ENCODE data around the gene TBC1D10B.

DNA sequence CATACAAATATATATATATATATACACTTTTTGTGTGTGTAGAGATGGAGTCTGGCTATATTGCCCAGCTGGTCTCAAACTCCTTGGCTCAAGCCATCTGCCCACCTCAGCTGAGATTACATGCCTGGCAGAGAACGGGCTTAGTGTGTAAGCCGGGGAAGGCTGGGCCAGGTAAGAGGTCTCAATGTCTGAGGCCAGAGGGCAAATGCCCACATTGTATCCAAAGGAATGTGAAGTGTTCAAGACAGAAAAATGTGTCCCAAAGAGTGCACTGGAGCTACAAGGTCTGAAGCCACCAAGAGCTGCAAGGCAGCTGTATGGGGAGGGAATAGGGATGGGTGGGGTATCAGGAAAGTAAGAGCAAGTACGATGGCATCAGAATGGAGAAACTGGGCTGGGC, 24.0 kb downstream of the TBC1D10B start:
- TF ChIP-seq, protein P1, sequence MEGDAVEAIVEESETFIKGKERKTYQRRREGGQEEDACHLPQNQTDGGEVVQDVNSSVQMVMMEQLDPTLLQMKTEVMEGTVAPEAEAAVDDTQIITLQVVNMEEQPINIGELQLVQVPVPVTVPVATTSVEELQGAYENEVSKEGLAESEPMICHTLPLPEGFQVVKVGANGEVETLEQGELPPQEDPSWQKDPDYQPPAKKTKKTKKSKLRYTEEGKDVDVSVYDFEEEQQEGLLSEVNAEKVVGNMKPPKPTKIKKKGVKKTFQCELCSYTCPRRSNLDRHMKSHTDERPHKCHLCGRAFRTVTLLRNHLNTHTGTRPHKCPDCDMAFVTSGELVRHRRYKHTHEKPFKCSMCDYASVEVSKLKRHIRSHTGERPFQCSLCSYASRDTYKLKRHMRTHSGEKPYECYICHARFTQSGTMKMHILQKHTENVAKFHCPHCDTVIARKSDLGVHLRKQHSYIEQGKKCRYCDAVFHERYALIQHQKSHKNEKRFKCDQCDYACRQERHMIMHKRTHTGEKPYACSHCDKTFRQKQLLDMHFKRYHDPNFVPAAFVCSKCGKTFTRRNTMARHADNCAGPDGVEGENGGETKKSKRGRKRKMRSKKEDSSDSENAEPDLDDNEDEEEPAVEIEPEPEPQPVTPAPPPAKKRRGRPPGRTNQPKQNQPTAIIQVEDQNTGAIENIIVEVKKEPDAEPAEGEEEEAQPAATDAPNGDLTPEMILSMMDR (IDR thresholded peaks at IDR 0.05 in 4 of 5, conservative IDR thresholded peaks at IDR 0.05 in 1 of 5): no peak
- no peak for TF ChIP-seq POLR2A (IDR thresholded peaks at IDR 0.05)
